ENCODE data around the gene DKK3.

The DKK3 gene

DNA sequence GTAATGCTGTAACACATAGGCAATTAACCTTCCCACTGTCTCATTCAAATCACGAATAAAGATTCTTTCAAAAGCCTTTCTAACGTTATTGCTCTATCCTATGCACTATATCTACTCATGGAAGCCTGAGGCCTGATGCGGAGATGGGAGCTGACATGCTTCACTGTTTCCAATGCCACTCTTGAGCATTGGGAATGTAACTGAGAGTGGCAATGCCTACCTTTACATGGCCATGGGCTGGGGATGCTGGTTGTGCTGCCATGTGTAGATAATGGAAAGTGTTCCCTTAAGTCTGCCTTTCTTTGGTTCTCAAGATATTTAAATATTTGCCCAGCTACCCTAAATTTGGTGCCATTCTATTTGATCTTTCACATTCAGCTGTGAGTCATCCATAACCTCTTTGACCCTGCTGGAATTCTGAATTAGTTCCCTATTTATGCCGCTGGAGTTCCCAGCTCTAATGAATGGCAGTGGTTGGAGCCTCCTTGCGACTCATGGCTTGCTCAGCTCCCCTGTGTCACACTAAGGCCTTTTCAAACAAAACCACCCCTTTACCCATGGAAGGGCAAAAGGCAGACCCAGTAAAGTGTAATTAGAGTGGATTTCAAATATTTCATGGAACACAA, 21.4 kb upstream of the DKK3 start:
- DNase-seq (ENCODE audit: low spot score), result no peak

DNA sequence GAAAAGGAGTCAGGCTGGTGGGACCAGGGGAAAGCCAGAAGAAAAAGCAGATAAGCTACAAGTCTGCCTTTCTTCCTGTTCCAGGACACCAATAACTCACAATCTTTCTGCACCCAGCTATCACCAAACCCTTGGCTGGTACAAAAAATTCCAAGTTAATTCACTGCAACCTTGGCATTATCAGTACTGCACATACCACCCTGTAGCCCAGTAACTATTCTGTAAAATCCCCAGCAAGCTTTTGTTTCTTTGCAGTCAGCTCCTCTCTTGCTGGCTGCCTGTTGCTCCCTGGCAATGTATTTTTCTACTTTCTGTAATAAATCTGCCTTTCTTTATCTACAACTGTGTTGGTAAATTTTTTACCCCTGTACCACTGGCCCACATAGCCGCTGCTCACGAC, 20.7 kb upstream of the DKK3 start:
- DNase-seq (ENCODE audit: low spot score), result no peak

DNA sequence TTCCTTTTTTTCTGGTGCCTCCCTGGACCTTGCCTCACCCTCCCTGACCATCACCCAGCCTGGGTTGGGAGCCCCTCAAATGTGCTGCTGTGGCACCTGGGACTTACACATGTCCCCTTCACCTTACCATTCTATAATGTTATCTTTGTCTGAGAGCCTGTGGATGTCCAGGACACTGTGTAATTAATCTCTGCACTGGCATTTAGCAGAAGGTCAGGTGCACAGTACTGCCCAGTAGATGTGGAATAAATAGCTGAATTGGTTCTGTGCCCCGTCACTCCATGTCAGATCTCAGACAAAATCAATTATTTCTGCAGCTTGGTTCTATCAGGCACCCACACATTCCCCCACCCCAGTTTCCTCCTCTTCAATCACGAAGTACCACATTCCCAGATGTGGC, 19.9 kb upstream of the DKK3 start:
- no peak for DNase-seq (ENCODE audit: low spot score)

DNA sequence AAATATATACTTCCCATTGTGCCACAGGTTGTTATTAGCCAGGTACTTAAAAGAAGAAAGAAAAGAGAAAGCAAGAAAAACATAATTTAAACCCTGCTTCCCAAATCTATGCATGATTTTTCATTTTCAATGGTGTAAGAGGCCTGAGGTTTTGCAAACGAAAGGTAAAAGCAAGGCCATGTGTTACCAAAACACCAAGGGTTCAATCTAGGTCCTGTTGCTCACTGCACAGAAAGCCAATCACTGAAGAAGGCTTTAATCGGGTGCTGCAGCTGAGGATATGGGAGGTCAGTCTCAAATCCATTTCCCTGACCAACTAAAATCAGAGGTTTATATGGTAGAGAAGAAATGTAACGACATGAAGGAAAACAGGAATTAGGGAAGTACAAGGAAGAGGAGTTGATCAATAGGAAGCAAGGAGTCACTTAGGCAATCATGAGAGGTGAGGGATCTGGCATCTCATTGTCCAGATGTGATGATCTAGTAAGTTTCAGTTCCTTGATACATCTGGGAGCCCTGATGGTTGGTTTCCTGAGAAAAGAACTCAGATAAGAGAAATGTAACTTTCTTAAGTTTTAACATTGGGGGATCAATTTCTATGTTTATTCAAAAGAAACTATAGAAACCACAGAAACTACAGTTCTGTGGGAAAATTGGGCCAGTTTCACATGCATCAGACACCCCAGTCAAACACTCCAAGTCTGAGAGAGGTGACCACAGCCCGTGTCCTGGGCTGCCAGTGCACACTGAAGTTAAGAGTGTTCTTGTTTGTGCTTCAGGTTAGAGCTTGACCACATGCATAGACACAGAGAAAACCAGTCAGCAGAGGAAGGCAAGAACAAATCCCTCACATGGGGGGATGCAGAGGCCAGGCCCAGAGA, 18.1 kb upstream of the DKK3 start:
- no peak for DNase-seq (ENCODE audit: low spot score)

DNA sequence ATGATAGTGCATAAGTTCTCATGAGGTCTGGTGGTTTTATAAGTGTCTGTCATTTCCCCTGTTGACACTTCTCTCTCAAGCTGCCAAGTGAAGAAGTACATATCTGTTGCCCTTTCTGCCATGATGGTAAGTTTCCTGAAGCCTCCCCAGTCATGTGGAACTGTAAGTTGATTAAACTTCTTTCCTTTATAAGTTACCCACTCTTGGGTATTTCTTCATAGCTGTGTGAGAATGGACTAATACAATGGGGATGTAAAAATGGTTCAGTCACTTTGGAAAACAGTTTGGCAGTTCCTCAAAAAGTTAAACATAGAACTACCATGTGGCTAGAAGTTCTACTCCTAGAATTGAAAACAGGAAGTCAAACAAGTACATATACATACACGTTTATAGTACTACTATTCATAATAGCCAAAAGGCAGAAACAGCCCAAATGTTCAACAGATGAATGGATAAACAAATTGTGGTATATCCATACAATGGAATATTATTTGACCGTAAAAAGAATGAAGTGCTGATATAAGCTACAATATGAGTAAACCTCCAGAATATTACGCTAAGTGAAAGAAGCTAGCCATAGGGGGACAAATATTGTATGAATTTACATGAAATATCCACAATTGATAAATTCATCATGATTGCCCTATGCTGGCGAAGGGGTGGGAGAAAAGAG, 16.0 kb upstream of the DKK3 start:
- DNase-seq (ENCODE audit: low spot score), result no peak

DNA sequence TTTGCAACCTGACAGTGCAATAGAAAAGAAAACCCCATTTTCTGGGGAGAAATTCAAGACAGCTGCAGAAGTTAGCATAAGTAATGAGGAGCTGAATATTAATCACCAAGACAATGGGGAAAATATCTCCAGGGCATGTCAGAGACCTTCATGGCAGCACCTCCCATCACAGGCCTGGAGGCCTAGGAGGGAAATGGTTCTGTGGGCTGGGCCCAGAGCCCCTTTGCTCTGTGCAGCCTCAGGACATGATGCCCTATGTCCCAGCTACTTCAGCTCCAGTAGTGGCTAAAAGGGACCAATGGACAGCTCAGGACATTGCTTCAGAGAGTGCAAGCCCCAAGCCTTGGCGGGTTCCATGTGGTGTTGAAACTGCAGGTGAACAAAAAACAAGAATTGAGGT, 14.6 kb upstream of the DKK3 start:
- no peak for DNase-seq (ENCODE audit: low spot score)

DNA sequence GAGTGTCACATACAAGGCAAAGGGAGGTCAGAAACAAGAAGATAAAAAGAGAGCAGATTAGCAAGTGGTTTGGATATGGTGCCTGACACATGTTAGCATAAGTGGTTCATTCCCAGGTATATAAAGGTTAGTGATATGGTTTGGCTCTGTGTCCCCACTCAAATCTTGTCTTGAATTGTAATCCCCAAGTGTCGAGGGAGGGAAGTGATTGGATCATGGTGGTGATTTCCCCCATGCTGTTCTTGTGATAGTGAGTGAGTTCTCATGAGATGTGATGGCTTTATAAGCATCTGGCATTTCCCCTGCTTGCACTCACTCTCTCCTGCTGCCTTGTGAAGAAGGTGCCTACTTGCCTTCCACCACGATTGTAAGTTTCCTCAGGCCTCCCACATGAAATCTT, 12.1 kb upstream of the DKK3 start:
- no peak for DNase-seq (ENCODE audit: low spot score)

DNA sequence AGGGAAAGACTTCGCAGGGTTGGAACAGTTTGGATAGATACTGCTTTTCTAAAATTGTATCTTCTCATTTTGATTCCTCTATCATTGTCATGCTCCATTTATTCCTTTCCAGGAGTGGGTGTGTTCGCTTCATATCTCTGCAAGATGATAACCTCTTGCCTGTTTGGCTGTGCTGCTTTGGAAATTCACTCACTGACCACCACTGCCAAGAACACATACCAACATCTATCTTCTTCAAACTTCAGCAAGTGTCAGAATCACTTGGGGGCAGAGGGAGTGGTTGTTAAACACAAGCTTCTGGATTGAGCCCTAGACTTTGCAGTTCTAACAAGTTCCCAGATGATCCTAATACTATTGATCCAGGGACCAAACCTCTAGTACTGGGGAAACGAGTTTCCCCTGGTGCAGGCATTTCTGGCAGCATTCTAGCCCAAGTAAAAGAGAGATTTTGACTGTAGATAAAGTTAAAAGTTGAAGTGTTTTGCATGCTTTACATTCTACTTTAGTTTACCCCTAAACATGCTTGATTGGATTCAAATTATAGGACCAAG, 11.5 kb upstream of the DKK3 start:
- DNase-seq (ENCODE audit: low spot score), result no peak

DNA sequence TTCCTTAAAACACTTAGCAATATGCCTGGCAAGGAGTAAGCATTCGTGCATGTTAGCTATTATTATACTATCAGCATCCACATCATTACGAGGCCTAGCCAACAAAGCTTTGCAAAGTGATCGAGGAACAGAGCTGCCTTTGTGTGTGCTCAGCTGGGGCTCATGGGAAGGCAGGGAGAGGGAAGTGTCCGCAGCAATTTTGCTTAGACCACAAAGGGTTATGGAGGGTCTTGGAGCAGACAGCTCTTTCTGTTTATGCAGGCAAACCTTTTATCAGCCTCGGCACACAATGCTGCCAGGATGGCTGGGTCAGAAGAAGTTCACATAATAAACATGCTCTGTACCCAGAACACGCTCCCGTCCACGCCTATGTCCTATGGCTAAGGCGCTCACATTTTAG, 10.9 kb upstream of the DKK3 start:
- DNase-seq (ENCODE audit: low spot score), result no peak

DNA sequence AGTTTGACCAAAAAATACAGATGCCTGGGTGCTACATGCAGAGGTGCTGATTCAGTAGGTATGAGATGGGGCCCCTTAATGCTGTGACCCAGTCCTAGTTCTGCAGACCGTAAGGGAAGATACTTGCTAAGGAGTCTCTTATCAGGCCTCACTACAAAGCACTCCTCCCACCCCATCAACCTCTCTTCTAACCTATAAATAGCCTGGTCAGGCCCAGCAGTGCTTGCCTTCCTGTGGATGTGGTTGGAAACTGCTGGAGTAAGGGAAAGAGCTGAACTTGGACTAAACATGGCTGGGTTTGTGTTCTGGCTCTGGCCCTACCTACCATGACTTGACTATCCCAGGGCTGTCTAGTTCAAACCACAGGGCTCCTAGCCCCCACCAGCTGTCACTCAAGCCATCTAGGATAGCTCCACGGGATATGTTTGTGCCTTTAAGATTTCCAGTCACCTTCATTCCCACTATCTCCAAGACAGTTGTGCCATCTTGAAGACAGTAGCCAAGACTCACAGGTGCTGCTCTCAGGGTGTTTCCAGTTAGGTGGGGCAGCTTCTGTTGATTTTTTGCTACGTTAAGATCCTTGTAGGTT, 9.5 kb upstream of the DKK3 start:
- no peak for DNase-seq (ENCODE audit: low spot score)

DNA sequence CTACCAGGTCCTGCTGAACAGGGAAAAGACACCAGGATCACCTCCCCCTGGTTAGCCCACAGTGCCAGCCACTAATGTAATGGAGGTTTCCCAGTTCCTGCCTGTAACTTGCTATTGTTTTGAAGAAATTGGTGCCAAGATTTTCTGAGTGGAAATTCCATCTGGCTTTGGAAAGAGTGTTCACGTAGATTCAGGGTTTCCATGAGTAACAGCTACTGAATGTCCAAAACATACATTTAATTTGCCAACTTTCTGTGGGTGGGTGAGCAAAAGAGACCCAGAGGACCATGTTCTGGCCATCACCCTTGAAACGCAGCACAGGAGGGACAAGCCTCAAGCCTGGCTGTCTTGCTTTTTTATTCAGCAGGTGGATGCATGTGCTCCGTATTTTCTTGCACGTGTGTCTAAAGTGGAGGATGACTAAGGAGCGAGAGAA, 8.8 kb upstream of the DKK3 start:
- DNase-seq (ENCODE audit: low spot score), result no peak

DNA sequence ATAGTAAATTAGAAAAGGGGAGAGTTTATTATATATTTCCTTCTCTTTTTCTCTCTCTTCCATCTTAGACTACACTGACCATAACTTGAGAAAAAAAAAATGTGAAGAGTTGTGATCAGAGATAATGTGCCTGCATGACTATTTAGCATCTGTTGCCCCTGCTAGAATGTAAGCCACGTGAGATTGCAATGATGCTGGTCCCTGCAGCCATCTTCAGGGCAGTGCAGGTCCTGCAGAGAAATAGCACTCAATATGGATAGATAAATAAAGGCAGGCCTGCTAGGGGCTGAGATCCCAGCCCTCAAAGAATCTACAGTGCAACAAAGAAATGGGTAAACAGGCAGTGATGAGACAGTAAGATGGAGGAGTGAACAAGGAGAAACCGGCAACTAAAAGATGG, 7.8 kb upstream of the DKK3 start:
- DNase-seq (ENCODE audit: low spot score), result no peak

DNA sequence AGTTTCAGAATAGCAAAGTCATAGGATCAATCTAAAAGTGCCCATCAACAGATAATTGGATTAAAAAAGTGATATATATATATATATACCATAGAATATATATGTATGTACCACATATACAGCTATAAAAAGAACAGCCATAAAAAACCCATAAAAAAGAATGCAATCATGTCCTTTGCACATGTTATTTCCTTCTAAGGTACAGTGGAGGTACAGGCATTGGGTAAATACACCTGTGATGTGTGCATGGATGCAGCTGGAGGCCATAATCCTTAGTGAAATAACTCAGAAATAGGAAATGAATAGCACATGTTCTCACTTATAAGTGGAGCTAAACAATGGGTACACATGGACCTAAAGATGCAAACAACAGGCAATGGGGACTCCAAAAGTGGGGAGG, 7.1 kb upstream of the DKK3 start:
- DNase-seq (ENCODE audit: low spot score), result no peak

DNA sequence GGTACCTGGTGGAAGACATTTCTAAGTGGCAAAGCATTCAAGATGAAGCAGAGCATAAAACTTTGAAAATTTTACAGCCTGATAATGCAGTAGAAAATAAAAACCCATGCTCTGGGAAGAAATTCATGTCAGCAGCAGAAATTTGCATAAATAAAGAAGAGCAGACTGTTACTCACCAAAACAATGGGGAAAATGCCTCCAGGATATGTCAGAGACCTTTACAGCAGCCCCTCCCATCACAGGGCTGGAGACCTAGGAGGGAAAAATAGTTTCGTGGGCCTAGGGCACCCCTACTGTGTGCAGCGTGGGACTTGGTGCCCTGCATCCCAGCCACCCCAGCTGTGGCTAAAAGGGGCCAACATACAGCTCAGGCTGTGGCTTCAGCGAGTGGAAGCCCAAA, 5.4 kb upstream of the DKK3 start:
- DNase-seq (ENCODE audit: low spot score), result no peak

DNA sequence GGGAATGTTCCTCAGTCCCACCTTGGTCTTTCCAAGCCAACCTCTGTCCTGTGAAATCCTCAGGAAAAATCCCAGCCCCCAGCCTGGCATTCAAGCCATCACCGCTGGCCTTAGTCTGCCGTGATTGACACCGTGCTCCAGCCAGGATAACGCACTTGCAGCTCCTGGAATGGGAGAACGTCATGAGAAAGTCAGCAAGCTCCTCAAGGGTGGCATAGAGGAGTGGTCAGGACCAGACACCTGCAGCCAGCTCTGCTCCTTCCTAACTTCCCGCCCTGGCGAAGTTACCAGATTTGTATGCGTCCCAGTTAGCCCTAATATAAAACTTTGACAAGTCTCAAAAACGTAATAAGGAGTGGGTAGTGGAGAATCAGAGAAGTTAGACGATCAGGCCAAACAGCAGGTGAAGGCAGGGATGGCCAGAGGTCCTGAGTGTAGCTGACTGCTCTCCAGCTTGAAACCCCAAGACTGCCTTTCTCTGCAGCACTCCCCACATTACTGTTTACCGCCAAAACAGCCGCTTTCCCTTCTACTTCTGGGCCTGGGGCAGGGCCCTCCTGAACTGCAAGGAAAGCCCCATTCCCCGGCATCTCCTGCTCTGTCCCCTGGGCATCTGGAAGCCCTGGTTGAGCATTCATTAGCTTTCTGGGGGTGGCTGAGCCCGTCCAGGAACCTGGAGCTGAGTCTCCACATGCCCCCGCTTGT, 1.3 kb upstream of the DKK3 start:
- DNase-seq (ENCODE audit: low spot score), result no peak

DNA sequence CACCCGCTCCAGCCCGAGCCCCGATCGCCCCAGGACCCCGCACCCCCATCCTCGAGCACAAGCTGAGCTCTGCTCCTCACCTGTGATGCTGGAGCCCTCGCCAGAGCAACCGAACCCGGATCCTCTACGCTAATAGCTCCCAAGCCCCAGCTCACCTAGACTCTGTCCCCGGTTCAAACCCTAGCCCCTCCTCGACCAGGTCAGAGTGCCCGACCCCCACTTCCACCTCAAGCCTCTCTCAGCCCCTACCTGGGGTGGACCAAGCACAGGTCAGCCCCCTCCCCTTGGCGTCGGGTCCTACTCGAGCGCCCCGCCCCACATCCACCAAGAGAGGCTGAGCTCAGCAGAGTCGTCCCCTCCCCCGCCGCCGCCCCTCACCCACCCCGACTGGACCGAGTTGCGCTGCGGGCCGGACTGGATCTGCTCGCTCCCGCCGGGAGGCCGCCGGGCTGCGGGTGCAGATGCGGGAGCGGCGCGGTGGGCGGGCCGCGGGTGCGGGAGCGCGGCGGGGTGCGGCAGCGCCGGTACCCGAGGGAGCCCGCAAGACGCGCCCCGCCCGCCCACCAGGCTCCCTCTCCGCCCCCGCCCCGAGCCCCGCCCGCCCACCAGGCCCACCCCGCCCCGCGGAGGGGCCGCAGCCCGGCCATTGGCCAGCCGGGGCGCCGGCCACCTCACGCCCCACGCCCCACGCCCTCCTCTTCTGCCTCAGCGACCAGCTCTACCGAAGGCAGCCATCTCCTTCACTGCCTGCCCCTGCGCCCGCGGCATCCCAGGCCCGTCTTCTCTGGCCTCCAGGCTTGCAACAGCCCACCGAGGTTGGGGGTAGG, 577 bp upstream of the DKK3 start:
- DNase-seq (ENCODE audit: low spot score), result no peak

DNA sequence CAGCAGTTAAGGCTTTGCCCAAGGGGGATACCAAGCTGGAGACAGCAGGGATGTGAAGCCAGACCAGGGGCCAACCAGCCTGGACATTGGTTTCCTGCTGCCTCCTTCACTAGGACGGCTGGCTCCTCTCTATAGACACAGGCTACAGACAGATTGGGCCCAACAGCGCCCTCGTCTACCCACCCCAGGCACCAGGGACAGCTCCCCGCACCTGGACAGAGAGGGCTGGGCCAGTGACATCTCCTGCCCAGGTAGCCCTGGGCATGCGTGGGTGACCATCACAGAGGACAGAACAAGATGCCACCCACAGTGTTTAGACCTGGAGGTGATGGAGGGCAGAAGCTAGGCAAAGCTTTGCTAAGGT, 1.2 kb downstream of the DKK3 start:
- no peak for DNase-seq (ENCODE audit: low spot score)

DNA sequence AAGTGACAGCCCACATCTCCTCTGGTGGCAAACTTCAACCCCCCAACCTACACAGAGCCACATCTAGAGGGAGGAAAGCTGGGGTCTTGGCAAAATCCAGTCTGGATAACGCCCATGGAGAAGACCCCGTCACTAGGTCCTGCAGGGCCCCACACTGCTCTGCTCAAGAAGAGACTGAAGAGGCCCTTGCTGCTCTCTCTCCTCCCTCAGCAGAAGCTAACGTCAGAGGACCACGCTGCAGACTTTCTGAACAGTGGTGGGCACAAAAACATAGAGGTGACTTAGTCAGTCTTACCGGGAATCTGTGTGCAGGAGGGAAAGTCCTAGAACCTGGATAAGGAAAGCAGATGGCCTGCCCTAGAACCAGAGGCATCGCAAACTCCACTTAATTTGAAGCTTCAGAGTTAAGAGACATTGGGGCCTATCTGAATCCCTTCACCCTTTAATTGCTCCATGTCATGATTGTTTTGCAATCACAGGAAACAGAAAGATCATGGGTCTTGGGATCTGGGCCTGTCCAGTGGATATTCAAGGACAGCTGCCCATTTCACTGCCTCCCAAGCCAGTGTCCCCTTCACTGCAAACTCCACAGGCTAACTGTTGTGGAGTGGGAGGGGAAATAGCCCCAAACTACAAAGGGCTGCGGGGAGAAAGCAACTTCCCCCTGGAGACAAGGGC, 1.7 kb downstream of the DKK3 start:
- no peak for DNase-seq (ENCODE audit: low spot score)

DNA sequence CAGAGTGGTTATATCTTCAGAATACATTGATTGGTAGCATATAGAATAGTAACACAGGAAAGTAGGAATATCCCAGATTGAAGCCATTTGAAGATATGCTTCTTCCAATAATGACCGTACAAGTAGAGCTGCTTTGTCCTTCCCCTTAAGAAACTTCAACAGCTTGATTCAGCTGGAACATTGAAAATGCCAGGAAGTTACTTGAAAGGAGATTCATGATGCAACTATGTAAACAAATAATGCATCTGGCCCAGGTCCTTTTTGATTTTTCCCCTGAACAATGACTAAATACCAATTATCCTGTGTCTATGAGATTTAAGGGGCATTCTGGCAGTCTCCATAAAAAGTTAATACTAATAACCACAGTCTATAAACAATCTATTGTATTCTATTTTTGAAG, 3.0 kb downstream of the DKK3 start:
- no peak for DNase-seq (ENCODE audit: low spot score)

DNA sequence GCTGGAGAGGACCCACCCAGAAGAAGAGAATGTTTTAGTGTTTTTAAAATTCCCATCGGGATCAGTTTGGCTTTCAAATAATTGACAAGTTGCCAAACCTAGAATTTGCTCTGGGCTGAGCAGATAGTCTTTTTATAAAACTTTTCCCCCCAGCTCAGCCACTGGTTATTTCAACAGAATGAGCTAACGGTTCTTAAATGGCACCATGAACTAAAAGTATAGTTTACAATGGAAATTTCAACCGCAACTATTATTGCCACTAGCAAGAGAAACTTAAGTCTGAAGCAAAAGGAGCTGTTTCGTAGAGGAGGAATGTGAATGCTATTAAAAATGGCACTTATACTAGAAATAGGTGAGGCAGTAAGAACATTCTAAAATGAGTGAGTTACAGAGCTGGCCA, 3.4 kb downstream of the DKK3 start:
- no peak for DNase-seq (ENCODE audit: low spot score)

DNA sequence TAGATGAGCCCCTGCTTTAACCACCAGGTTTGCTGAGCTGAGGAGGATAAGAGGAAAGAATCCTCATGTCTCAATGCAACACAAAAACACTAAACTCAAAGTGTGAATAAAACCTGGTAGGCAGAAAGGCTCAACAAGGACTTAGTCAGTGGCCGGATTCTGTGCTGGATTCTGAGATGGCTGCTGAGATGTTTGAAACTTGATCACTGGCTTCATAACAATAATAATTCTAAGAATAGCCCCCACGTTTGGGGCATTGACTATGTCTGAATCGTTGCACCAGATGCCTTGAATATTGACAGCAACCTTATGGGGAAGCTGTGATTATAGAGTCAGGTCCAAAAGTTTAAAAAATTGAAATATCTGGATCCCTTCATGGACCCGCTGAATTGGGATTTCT, 4.6 kb downstream of the DKK3 start:
- DNase-seq (ENCODE audit: low spot score), result no peak

All from CD4-positive, alpha-beta T cell treated with Interleukin-2 at 100 ng/mL for 4 hours (primary cell).